Airway epithelial cell (primary cell): ENCODE measurements around the gene CYP2R1. TPM values are rescaled to one million over a fixed set of nuclear protein-coding genes. Genes with fewer than 3 reads are reported as not detected.

Experiments used
- total RNA-seq: library from RNA; depleted of rRNA; stranded (reverse); fragments of >200 nt; gene quantifications from 2 replicates; pipeline ENCODE4 v1.2.3, GENCODE V29; 2015

CYP2R1 gene
- total RNA-seq = 10.7 and 13.7 TPM in 2 replicates

DNA sequence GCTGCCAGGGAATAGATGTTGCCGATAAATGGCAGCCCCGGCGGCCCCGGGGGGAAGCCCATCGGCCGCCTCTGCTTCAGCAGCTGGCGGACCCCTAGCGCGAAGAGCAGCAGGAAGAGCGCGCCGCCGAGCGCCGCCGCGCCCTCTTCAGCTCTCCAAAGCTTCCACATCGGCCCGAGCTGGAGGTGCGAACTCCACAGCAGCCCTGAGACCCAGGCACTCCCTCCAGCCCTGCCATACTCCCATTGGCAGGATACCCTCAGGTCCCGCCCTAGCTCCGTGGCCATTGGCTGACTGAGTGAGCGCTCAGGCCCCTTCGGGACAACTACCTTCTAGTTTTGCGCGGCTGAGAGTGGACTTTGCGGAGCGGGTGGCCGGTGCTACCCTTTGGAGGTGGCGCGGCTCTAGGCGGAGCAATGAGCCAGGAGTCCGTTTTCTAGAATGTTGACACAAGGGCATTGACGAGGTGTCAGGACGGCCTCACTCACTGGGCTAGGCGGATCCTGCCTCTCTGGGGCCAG lies at the start of gene CYP2R1:
Gene CYP2R1 (minus strand): TSS at position 196 of the 521 bp plus-strand sequence. CDS start 26 bp downstream, at position 170.

Other genes with a start within 250 kb of the CYP2R1 start
- gene PDE3B, start 248.4 kb downstream of the CYP2R1 start, total RNA-seq = 1.4 and 1.8 TPM in 2 replicates
- not detected in 2 replicates for gene CALCA, start 80.1 kb upstream of the CYP2R1 start, total RNA-seq
- gene CALCB, start 181.4 kb upstream of the CYP2R1 start, total RNA-seq = not detected in 2 replicates
- gene INSC, start 222.7 kb upstream of the CYP2R1 start, total RNA-seq = 0.92 TPM in 1 of 2 replicates, not detected in the other